Transverse colon (tissue), 4 donors: ENCODE measurements around the gene HAVCR2. TPM values are rescaled to one million over a fixed set of nuclear protein-coding genes. Genes with fewer than 3 reads are reported as not detected.

Source experiments
- DNase-seq: peaks from one replicate; pipeline ENCODE4 v3.0.0-alpha.2; 2019
- H3K27ac ChIP-seq, 4 donors: fragments of 200-600 bp; sonication (generic); 2 replicates each; pipeline ENCODE4 v1.5.1; 2016 to 2018; ENCODE audit warnings: inconsistent platforms in 4 of 4
- H3K27me3 ChIP-seq: fragments of 200-600 bp; sonication (generic); 2 replicates; pipeline ENCODE4 v1.5.1; 2017; ENCODE audit warnings: inconsistent platforms
- H3K36me3 ChIP-seq, 4 donors: fragments of 200-600 bp; sonication (generic); 2 replicates each; pipeline ENCODE4 v1.5.1; 2017 to 2019; ENCODE audit warnings: inconsistent platforms in 4 of 4
- H3K4me1 ChIP-seq, 4 donors: fragments of 200-600 bp; sonication (generic); 2 replicates each; pipeline ENCODE4 v1.5.1; 2017 to 2020; ENCODE audit warnings: inconsistent platforms in 4 of 4
- H3K4me3 ChIP-seq, 4 donors: fragments of 200-600 bp; sonication (generic); 1 replicate in 1 of 4; 2 replicates in 3 of 4; pipeline versions ENCODE4 v1.5.1 to v1.6.1; 2017 to 2019; ENCODE audit warnings: inconsistent platforms in 4 of 4
- H3K9me3 ChIP-seq, 2 donors: fragments of 200-600 bp; sonication (generic); 2 replicates each; pipeline ENCODE4 v1.5.1; 2017 to 2019; ENCODE audit warnings: inconsistent platforms in 2 of 2
- CTCF ChIP-seq, 5 experiments: fragments of 200-600 bp in 3 of 5; fragments of 450-650 bp in 2 of 5; sonication (generic) in 3 of 5; IDR thresholded peaks; 1 replicate in 2 of 5; 2 replicates in 3 of 5; pipeline ENCODE4 v1.5.1; 2016 to 2017; ENCODE audit warnings: antibody characterized with exemption in 5 of 5, inconsistent platforms in 3 of 5, mild to moderate bottlenecking in 2 of 5, moderate library complexity in 1 of 5
- EP300 ChIP-seq: sonication (generic); formaldehyde crosslinking; IDR thresholded peaks from one replicate; pipeline ENCODE4 v1.6.1; 2017; ENCODE audit warnings: antibody characterized with exemption, low read depth
- POLR2A ChIP-seq: fragments of 450-650 bp; IDR thresholded peaks from one replicate; pipeline ENCODE4 v1.6.1; 2016; ENCODE audit warnings: antibody characterized with exemption, mild to moderate bottlenecking, moderate library complexity
- POLR2AphosphoS5 ChIP-seq, 3 donors: sonication (generic); formaldehyde crosslinking; IDR thresholded peaks; one replicate each; pipeline ENCODE4 v1.6.1; 2016; ENCODE audit warnings: antibody characterized with exemption in 3 of 3
- WGBS, 2 donors: methylation state at CpG; one replicate each; pipeline ENCODE4 v1.1.5; 2018; ENCODE audit warnings: low coverage in 1 of 2; 5-methylcytosine and 5-hydroxymethylcytosine counted together
- in situ Hi-C, 4 donors: fragments of 200-750 bp; cut with MboI; loops; one replicate each; pipeline versions ENCODE4 v1.15.0 to v1.15.1; 2017; ENCODE audit warnings: low sequenced_read_pairs in 3 of 4, low pct_ligation_motif_present in 1 of 4, low pct_unique_long_range_greater_than_20kb in 1 of 4
- intact Hi-C: fragments of 100-400 bp; cut with DNase I; formaldehyde crosslinking; loops from one replicate; pipeline ENCODE4 v1.15.1; 2023; ENCODE audit warnings: low total_unique reads
- total RNA-seq, 4 donors: library from RNA; depleted of rRNA; stranded (reverse); fragments of >200 nt; gene quantifications; one replicate each; pipeline ENCODE4 v1.1.0, GENCODE V29; 2016

Gene HAVCR2
- total RNA-seq, 4 donors from 2014 or later, result 0.20 to 6.7 (median 3.2) TPM

- intact Hi-C loops (no loop called here), in situ Hi-C loops (no loop called here)
- WGBS, 2 donors, result 57 to 61% methylated on average over 5 of the region's 5 CpGs
- no peak overlapping the region for H3K27ac ChIP-seq
- no peak overlapping the region for H3K4me3 ChIP-seq
- TF ChIP-seq CTCF (IDR thresholded peaks at IDR 0.05) (no peak), POLR2A (no peak), EP300 (no peak), POLR2AphosphoS5 (IDR thresholded peaks at IDR 0.05) (no peak)
- H3K4me1 ChIP-seq, result no peaks in the 10 kb centered on the region
- H3K36me3 ChIP-seq, result no peaks in the 10 kb centered on the region
- no peaks in the 10 kb centered on the region for H3K27me3 ChIP-seq
- DNase-seq, result no peak
- H3K9me3 ChIP-seq, result no peaks in the 10 kb centered on the region
Observed at GRCh38 chr5:157113002-157113401, 4.2 kb upstream of the HAVCR2 start.

- in situ Hi-C loops (no loop called here), intact Hi-C loops (no loop called here)
- TF ChIP-seq POLR2AphosphoS5 (IDR thresholded peaks at IDR 0.05) (no peak), EP300 (no peak), CTCF (IDR thresholded peaks at IDR 0.05) (no peak), POLR2A (no peak)
- no peaks in the 10 kb centered on the region for H3K9me3 ChIP-seq
- H3K27ac ChIP-seq, result peak overlapping the region; percentile 51 to 57 (median 52)
- 62 to 78% methylated on average over 1 of the region's 1 CpG for WGBS, 2 donors
- DNase-seq, result no peak
- no peaks in the 10 kb centered on the region for H3K27me3 ChIP-seq
- no peak overlapping the region for H3K4me3 ChIP-seq
- H3K36me3 ChIP-seq, result no peaks in the 10 kb centered on the region
- H3K4me1 ChIP-seq, result no peaks in the 10 kb centered on the region
Observed at GRCh38 chr5:157109744-157110143, 900 bp upstream of the HAVCR2 start.

- Histone ChIP-seq H3K9me3 (no peaks in the 10 kb centered on the region), H3K27me3 (no peaks in the 10 kb centered on the region), H3K4me1 (no peaks in the 10 kb centered on the region), H3K36me3 (no peaks in the 10 kb centered on the region), H3K27ac (peak overlapping the region in 2 of 4 donors; percentile 25 to 53), H3K4me3 (peak overlapping the region in 1 of 4 donors; percentile 30)
- DNase-seq, result no peak
- 40 to 75% methylated on average over 1 to 3 of the region's 3 CpGs for WGBS, 2 donors
- no peak for TF ChIP-seq POLR2A
- TF ChIP-seq EP300, result no peak
- TF ChIP-seq POLR2AphosphoS5 (IDR thresholded peaks at IDR 0.05), result no peak
- no peak for TF ChIP-seq CTCF (IDR thresholded peaks at IDR 0.05)
- in situ Hi-C loops (no loop called here), intact Hi-C loops (no loop called here)
Observed at GRCh38 chr5:157107508-157107907, 1.3 kb downstream of the HAVCR2 start.

GRCh38 chr5:157106630-157107461 lies 2.0 kb downstream of the HAVCR2 start:
- Histone ChIP-seq H3K4me1 (no peaks in the 10 kb centered on the region), H3K36me3 (no peaks in the 10 kb centered on the region), H3K9me3 (no peaks in the 10 kb centered on the region), H3K4me3 (peak overlapping the region in 1 of 4 donors; percentile 30), H3K27me3 (no peaks in the 10 kb centered on the region), H3K27ac (peak overlapping the region in 3 of 4 donors; percentile 25 to 53 (median 33))
- intact Hi-C loops (no loop called here), in situ Hi-C loops (no loop called here)
- TF ChIP-seq CTCF (IDR thresholded peaks at IDR 0.05) (no peak), EP300 (no peak), POLR2AphosphoS5 (IDR thresholded peaks at IDR 0.05) (no peak), POLR2A (no peak)
- WGBS, 2 donors, result 44 to 85% methylated on average over 3 to 14 of the region's 14 CpGs
- DNase-seq, result no peak
